Measurements from ENCODE around the gene ANKFN1. TPM values are rescaled to one million over a fixed set of nuclear protein-coding genes. Genes with fewer than 3 reads are reported as not detected.

ANKFN1 gene
- total RNA-seq, 1 donor from 2014 or later = not detected

DNA sequence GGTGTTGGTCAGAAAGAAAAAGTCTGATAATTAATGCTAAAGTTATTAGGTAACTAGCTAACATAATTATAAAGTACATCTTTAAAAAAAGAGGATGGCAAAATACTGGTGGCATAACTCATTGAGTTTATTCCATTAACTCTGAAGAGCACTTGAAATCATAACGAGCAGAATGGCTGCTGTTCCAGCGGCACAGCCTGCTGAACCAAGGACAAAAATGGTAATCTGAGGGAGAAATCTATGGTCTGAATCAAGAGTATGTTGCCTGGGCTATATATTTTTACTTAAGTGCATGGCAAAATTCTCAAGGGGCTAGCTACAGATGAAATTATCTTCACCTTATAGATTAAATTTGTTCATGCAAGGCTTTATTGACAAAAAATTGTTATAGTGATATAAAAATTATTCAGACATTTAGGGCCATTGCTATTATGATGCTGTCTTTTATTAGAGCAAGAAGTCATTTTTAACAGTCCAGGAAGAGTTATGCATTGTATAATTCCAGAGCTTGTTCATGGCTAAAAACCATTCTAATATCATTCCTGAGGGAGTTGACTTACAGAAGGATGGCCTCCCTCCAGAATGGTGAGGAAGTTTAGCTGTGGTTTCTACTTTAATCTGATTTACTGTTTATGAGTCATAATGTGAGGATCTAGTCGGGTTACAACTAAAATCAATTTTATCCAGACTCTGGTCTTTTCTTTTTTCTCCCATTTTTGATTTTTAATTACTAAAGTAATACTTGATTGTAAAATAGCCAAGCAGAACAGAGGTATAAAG, 41.4 kb upstream of the ANKFN1 start:
- Histone ChIP-seq H3K4me2 (ENCODE audit: low read length) (no peak overlapping the region), H3K27ac (ENCODE audit: low read depth, low read length) (no peak overlapping the region), H4K20me1 (ENCODE audit: insufficient read depth, low read length) (no peaks in the 10 kb centered on the region), H3K36me3 (ENCODE audit: insufficient read depth, low read length) (no peaks in the 10 kb centered on the region), H3K4me3 (ENCODE audit: insufficient read depth, low read depth, low read length) (no peak overlapping the region), H3K9me3 (ENCODE audit: insufficient read depth, low read depth, low read length) (no peaks in the 10 kb centered on the region), H2AFZ (ENCODE audit: low read depth, low read length) (no peak overlapping the region), H3K79me2 (ENCODE audit: insufficient read depth, low read length) (no peaks in the 10 kb centered on the region), H3K9ac (ENCODE audit: low read length) (no peak overlapping the region), H3K27me3 (ENCODE audit: insufficient read depth, low read length) (no peaks in the 10 kb centered on the region), H3K4me1 (ENCODE audit: insufficient read depth, low read length) (no peaks in the 10 kb centered on the region)
- H3K4me3 Mint-ChIP-seq (ENCODE audit: unreplicated experiment) = no peak overlapping the region
- no peak overlapping the region for H3K27ac Mint-ChIP-seq (ENCODE audit: unreplicated experiment)
- FAIRE-seq = peak; percentile 62
- no peaks in the 10 kb centered on the region for H3K27me3 Mint-ChIP-seq (ENCODE audit: low read depth, unreplicated experiment)
- H3K9me3 Mint-ChIP-seq (ENCODE audit: unreplicated experiment) = no peaks in the 10 kb centered on the region
- H3K4me1 Mint-ChIP-seq (ENCODE audit: low read depth, unreplicated experiment) = no peaks in the 10 kb centered on the region
- TF ChIP-seq, protein P1, sequence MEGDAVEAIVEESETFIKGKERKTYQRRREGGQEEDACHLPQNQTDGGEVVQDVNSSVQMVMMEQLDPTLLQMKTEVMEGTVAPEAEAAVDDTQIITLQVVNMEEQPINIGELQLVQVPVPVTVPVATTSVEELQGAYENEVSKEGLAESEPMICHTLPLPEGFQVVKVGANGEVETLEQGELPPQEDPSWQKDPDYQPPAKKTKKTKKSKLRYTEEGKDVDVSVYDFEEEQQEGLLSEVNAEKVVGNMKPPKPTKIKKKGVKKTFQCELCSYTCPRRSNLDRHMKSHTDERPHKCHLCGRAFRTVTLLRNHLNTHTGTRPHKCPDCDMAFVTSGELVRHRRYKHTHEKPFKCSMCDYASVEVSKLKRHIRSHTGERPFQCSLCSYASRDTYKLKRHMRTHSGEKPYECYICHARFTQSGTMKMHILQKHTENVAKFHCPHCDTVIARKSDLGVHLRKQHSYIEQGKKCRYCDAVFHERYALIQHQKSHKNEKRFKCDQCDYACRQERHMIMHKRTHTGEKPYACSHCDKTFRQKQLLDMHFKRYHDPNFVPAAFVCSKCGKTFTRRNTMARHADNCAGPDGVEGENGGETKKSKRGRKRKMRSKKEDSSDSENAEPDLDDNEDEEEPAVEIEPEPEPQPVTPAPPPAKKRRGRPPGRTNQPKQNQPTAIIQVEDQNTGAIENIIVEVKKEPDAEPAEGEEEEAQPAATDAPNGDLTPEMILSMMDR (IDR thresholded peaks at IDR 0.05; ENCODE audit: insufficient read depth, low read depth, low read length) = no peak
- no peak for TF ChIP-seq EZH2 (IDR thresholded peaks at IDR 0.05; ENCODE audit: insufficient read depth, low read length)
- no peaks in the 10 kb centered on the region for H3K36me3 Mint-ChIP-seq (ENCODE audit: low read depth, unreplicated experiment)
- DNase-seq (ENCODE audit: low read depth) = peak; percentile 83

DNA sequence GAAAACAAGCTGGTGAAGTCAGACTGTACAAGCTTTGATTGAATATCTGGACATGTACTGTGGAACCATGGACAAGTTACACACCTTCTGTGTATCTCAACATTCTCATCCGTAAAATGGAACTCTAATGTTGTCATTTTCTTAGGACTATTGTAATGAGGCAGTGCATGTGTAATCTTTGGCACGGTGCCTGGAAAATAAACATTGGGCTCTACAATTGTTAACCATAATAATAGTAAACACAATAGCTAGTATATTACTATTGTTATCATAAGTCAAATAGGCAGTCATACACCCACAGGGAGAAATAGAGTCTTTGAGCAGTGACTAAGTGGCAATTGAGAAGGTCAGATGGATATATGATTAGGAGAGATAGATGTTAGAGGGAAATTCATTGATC, 39.8 kb upstream of the ANKFN1 start:
- H3K4me1 Mint-ChIP-seq (ENCODE audit: low read depth, unreplicated experiment) = no peaks in the 10 kb centered on the region
- DNase-seq (ENCODE audit: low read depth) (no peak), FAIRE-seq (no peak)
- H3K27ac Mint-ChIP-seq (ENCODE audit: unreplicated experiment) = no peak overlapping the region
- H3K36me3 Mint-ChIP-seq (ENCODE audit: low read depth, unreplicated experiment) = no peaks in the 10 kb centered on the region
- Histone ChIP-seq H3K9ac (ENCODE audit: low read length) (no peak overlapping the region), H2AFZ (ENCODE audit: low read depth, low read length) (no peak overlapping the region), H3K4me1 (ENCODE audit: insufficient read depth, low read length) (no peaks in the 10 kb centered on the region), H3K36me3 (ENCODE audit: insufficient read depth, low read length) (no peaks in the 10 kb centered on the region), H3K79me2 (ENCODE audit: insufficient read depth, low read length) (no peaks in the 10 kb centered on the region), H3K4me3 (ENCODE audit: insufficient read depth, low read depth, low read length) (no peak overlapping the region), H3K9me3 (ENCODE audit: insufficient read depth, low read depth, low read length) (no peaks in the 10 kb centered on the region), H4K20me1 (ENCODE audit: insufficient read depth, low read length) (no peaks in the 10 kb centered on the region), H3K27ac (ENCODE audit: low read depth, low read length) (no peak overlapping the region), H3K27me3 (ENCODE audit: insufficient read depth, low read length) (no peaks in the 10 kb centered on the region), H3K4me2 (ENCODE audit: low read length) (no peak overlapping the region)
- no peaks in the 10 kb centered on the region for H3K27me3 Mint-ChIP-seq (ENCODE audit: low read depth, unreplicated experiment)
- TF ChIP-seq, protein P1 (IDR thresholded peaks at IDR 0.05; ENCODE audit: insufficient read depth, low read depth, low read length) = no peak
- TF ChIP-seq EZH2 (IDR thresholded peaks at IDR 0.05; ENCODE audit: insufficient read depth, low read length) = no peak
- H3K4me3 Mint-ChIP-seq (ENCODE audit: unreplicated experiment) = no peak overlapping the region
- H3K9me3 Mint-ChIP-seq (ENCODE audit: unreplicated experiment) = no peaks in the 10 kb centered on the region

DNA sequence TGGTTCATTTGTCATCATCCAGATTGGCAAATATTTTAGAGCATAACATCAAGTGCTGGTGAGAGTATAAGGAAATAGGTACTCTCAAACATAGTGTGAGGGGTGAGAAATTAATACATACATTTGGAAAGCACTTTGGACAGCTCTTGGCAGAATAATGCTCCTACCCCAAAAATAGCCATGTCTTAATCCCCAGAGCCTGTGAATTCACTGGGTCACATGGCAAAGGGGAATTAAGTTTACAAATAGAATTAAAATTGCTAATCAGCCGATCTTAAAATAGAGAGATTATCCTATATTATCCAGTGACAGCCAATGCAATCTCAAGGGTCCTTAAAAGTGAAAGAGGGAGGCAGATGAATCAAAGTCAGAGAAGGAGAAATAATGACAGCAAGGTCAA, 38.8 kb upstream of the ANKFN1 start:
- Mint-ChIP-seq H3K27ac (ENCODE audit: unreplicated experiment) (no peak overlapping the region), H3K27me3 (ENCODE audit: low read depth, unreplicated experiment) (no peaks in the 10 kb centered on the region), H3K4me3 (ENCODE audit: unreplicated experiment) (no peak overlapping the region), H3K4me1 (ENCODE audit: low read depth, unreplicated experiment) (no peaks in the 10 kb centered on the region), H3K9me3 (ENCODE audit: unreplicated experiment) (no peaks in the 10 kb centered on the region), H3K36me3 (ENCODE audit: low read depth, unreplicated experiment) (no peaks in the 10 kb centered on the region)
- no peaks in the 10 kb centered on the region for H3K79me2 ChIP-seq (ENCODE audit: insufficient read depth, low read length)
- H3K36me3 ChIP-seq (ENCODE audit: insufficient read depth, low read length) = no peaks in the 10 kb centered on the region
- H3K9me3 ChIP-seq (ENCODE audit: insufficient read depth, low read depth, low read length) = no peaks in the 10 kb centered on the region
- FAIRE-seq (no peak), DNase-seq (ENCODE audit: low read depth) (no peak)
- H3K27me3 ChIP-seq (ENCODE audit: insufficient read depth, low read length) = no peaks in the 10 kb centered on the region
- no peaks in the 10 kb centered on the region for H3K4me1 ChIP-seq (ENCODE audit: insufficient read depth, low read length)
- no peak overlapping the region for H2AFZ ChIP-seq (ENCODE audit: low read depth, low read length)
- no peaks in the 10 kb centered on the region for H4K20me1 ChIP-seq (ENCODE audit: insufficient read depth, low read length)
- H3K27ac ChIP-seq (ENCODE audit: low read depth, low read length) = no peak overlapping the region
- no peak overlapping the region for H3K9ac ChIP-seq (ENCODE audit: low read length)
- TF ChIP-seq EZH2 (IDR thresholded peaks at IDR 0.05; ENCODE audit: insufficient read depth, low read length) = no peak
- TF ChIP-seq, protein P1 (IDR thresholded peaks at IDR 0.05; ENCODE audit: insufficient read depth, low read depth, low read length) = no peak
- H3K4me3 ChIP-seq (ENCODE audit: insufficient read depth, low read depth, low read length) = no peak overlapping the region
- no peak overlapping the region for H3K4me2 ChIP-seq (ENCODE audit: low read length)
